ENCODE data around the gene FOXK1. TPM values are rescaled to one million over a fixed set of nuclear protein-coding genes. Genes with fewer than 3 reads are reported as not detected.

FOXK1 gene
- total and polyA plus RNA-seq, 9 of the 15 experiments (the other 6 are each of a cell fraction or from before 2014, with no cell fraction given) = 0.32 to 45.5 (median 8.1) TPM

DNA sequence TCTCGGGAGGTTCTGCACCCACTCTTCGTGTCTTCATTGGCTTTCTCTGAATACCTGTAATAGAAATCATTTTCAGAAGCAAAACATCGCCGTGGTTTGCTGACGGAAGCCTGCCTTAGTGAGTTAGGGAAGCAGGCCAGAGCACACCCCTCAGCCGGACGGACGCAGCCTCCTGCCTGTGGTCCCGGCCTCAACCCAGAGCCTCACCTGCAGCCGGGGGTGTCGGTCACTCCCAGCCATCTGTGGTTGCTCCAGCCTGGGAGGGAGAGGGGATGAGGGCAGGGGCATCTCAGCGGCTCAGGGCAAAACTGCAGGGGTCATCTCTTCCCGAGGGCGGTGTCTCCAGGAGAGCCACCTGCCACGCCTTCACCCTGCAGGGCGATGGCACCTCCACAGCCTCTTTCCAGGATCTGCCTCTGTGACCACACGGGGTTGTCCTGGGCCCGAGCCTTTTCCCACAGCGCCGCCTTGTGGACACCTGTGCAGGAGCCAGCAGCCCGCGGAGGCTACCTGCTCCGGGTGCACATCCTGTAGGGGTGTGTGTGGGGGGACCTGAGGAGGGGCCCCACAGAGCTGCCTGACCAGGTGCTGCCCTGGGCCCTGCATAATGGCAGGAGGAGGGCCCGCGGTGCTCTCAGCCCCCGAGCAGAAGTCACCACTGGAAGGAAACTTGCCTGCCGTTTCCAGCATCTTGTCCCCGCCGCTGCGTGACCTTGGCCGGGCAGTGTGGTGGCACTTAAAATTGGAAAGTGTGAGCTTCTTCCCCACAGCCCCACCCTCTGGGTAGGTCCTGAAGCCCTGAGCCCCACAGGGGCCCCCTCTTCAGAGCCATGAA, 71.7 kb downstream of the FOXK1 start (continued):
- TF ChIP-seq, protein P1, sequence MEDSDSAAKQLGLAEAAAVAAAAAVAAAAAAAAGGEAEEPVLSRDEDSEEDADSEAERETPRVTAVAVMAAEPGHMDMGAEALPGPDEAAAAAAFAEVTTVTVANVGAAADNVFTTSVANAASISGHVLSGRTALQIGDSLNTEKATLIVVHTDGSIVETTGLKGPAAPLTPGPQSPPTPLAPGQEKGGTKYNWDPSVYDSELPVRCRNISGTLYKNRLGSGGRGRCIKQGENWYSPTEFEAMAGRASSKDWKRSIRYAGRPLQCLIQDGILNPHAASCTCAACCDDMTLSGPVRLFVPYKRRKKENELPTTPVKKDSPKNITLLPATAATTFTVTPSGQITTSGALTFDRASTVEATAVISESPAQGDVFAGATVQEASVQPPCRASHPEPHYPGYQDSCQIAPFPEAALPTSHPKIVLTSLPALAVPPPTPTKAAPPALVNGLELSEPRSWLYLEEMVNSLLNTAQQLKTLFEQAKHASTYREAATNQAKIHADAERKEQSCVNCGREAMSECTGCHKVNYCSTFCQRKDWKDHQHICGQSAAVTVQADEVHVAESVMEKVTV (CRISPR knock-in tag; IDR thresholded peaks at IDR 0.05) = 0 out of 2 replicates have a peak, but pooled peaks have one; percentile 18
- TF ChIP-seq, protein P2, sequence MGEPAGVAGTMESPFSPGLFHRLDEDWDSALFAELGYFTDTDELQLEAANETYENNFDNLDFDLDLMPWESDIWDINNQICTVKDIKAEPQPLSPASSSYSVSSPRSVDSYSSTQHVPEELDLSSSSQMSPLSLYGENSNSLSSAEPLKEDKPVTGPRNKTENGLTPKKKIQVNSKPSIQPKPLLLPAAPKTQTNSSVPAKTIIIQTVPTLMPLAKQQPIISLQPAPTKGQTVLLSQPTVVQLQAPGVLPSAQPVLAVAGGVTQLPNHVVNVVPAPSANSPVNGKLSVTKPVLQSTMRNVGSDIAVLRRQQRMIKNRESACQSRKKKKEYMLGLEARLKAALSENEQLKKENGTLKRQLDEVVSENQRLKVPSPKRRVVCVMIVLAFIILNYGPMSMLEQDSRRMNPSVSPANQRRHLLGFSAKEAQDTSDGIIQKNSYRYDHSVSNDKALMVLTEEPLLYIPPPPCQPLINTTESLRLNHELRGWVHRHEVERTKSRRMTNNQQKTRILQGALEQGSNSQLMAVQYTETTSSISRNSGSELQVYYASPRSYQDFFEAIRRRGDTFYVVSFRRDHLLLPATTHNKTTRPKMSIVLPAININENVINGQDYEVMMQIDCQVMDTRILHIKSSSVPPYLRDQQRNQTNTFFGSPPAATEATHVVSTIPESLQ (CRISPR knock-in tag; IDR thresholded peaks at IDR 0.05) = no peak
- no peak for TF ChIP-seq FOSL1 (tag; conservative IDR thresholded peaks at IDR 0.05)
- TF ChIP-seq RAD21 (CRISPR knock-in tag; conservative IDR thresholded peaks at IDR 0.05 in 1 of 2, IDR thresholded peaks at IDR 0.05 in 1 of 2) = peak; percentile 58 to 87
- no peak for TF ChIP-seq MEIS2 (IDR thresholded peaks at IDR 0.05; ENCODE audit: partially characterized antibody)
- TF ChIP-seq HMGN3 (IDR thresholded peaks at IDR 0.05; ENCODE audit: borderline replicate concordance, extremely low read depth, insufficient read length, low read depth, low read length) = peak; percentile 19
- peak; percentile 86 for TF ChIP-seq SMC3 (conservative IDR thresholded peaks at IDR 0.05; ENCODE audit: insufficient read depth, low read depth, low read length)
- peak; percentile 92 for TF ChIP-seq ARID2 (IDR thresholded peaks at IDR 0.05)
- no peak for TF ChIP-seq ARHGAP35 (IDR thresholded peaks at IDR 0.05; ENCODE audit: partially characterized antibody)
- 0 out of 2 replicates have a peak, but pooled peaks have one; percentile 16 for TF ChIP-seq JUND (IDR thresholded peaks at IDR 0.05; ENCODE audit: borderline replicate concordance, low read depth, low read length)
- TF ChIP-seq JUND (tag; IDR thresholded peaks at IDR 0.05; ENCODE audit: borderline replicate concordance, low read depth, low read length) = no peak; the same call in 2 of the 3 replicates
- TF ChIP-seq ZNF384 (IDR thresholded peaks at IDR 0.05; ENCODE audit: low read depth, low read length) = no peak
- TF ChIP-seq, protein P3, sequence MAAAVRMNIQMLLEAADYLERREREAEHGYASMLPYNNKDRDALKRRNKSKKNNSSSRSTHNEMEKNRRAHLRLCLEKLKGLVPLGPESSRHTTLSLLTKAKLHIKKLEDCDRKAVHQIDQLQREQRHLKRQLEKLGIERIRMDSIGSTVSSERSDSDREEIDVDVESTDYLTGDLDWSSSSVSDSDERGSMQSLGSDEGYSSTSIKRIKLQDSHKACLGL (CRISPR knock-in tag; IDR thresholded peaks at IDR 0.05; ENCODE audit: borderline replicate concordance, poor library complexity, severe bottlenecking) = no peak
- no peak for TF ChIP-seq LARP7 (IDR thresholded peaks at IDR 0.05)
- TF ChIP-seq ESRRA (IDR thresholded peaks at IDR 0.05; ENCODE audit: borderline replicate concordance, low read depth) = peak; percentile 40; the same call in 1 of the 2 replicates
- no peak for TF ChIP-seq ESRRB (CRISPR knock-in tag; IDR thresholded peaks at IDR 0.05; ENCODE audit: borderline replicate concordance)
- TF ChIP-seq SMARCC2 (IDR thresholded peaks at IDR 0.05; ENCODE audit: low read depth) = 0 out of 2 replicates have a peak, but pooled peaks have one; percentile 50
- TF ChIP-seq CREM (IDR thresholded peaks at IDR 0.05; ENCODE audit: low read depth) = 0 out of 2 replicates have a peak, but pooled peaks have one; percentile 18
- TF ChIP-seq RFX5 (IDR thresholded peaks at IDR 0.05; ENCODE audit: low read depth, low read length) = no peak
- peak; percentile 31; the same call in 1 of the 2 replicates for TF ChIP-seq STAG1 (CRISPR knock-in tag; IDR thresholded peaks at IDR 0.05; ENCODE audit: borderline replicate concordance)

Data from K562 (cell line).